H9 (cell line): Measurements from ENCODE around the gene DCC. TPM values are rescaled to one million over a fixed set of nuclear protein-coding genes. Genes with fewer than 3 reads are reported as not detected.

ENCODE experiments used
- DNase-seq: peaks from one replicate; pipeline ENCODE4 v3.0.0-alpha.2; 2017
- H2AFZ ChIP-seq: one replicate; pipeline ENCODE4 v1.6.1; 2013; ENCODE audit warnings: mild to moderate bottlenecking, low read length, control low read depth, moderate library complexity
- H2AK5ac ChIP-seq: 2 replicates; pipeline ENCODE4 v1.6.1; 2013; ENCODE audit warnings: low read length, control low read depth, mixed read lengths; ENCODE audit not compliant: insufficient read length
- H2BK120ac ChIP-seq: one replicate; pipeline ENCODE4 v1.6.1; 2013; ENCODE audit warnings: low read depth, mild to moderate bottlenecking, low read length, control low read depth, inconsistent platforms; ENCODE audit not compliant: poor library complexity, severe bottlenecking
- H2BK12ac ChIP-seq: 2 replicates; pipeline ENCODE4 v1.6.1; 2013; ENCODE audit warnings: low read length, control low read depth, mixed read lengths, low read depth; ENCODE audit not compliant: insufficient read length
- H2BK15ac ChIP-seq: 2 replicates; pipeline ENCODE4 v1.6.1; 2013; ENCODE audit warnings: low read depth, low read length, control low read depth
- H2BK20ac ChIP-seq: one replicate; pipeline ENCODE4 v1.6.1; 2013; ENCODE audit warnings: low read depth, mild to moderate bottlenecking, low read length, control low read depth, inconsistent platforms; ENCODE audit not compliant: poor library complexity, severe bottlenecking
- H2BK5ac ChIP-seq: 2 replicates; pipeline ENCODE4 v1.6.1; 2013; ENCODE audit warnings: low read length, control low read depth, mixed read lengths; ENCODE audit not compliant: insufficient read length
- H3K14ac ChIP-seq: 2 replicates; pipeline ENCODE4 v1.6.1; 2013; ENCODE audit warnings: low read length, control low read depth; ENCODE audit not compliant: insufficient read depth
- H3K18ac ChIP-seq: 2 replicates; pipeline ENCODE4 v1.6.1; 2013; ENCODE audit warnings: low read depth, mild to moderate bottlenecking, mixed read lengths, low read length, control low read depth; ENCODE audit not compliant: insufficient read length
- H3K23ac ChIP-seq: 2 replicates; pipeline ENCODE4 v1.6.1; 2013; ENCODE audit warnings: low read length, control low read depth, mixed read lengths, low read depth; ENCODE audit not compliant: insufficient read length
- H3K23me2 ChIP-seq: 2 replicates; pipeline ENCODE4 v1.6.1; 2013; ENCODE audit warnings: low read depth, mild to moderate bottlenecking, mixed read lengths, low read length, control low read depth; ENCODE audit not compliant: insufficient read length, poor library complexity, severe bottlenecking
- H3K27ac ChIP-seq: 2 replicates; pipeline ENCODE4 v1.5.1; 2013; ENCODE audit warnings: low read length, control low read depth, mixed read lengths, low read depth; ENCODE audit not compliant: insufficient read length
- H3K27me3 ChIP-seq: 2 replicates; pipeline ENCODE4 v1.6.1; 2013; ENCODE audit warnings: low read length, control low read depth, inconsistent platforms; ENCODE audit not compliant: insufficient read depth
- H3K4ac ChIP-seq: 2 replicates; pipeline ENCODE4 v1.6.1; 2013; ENCODE audit warnings: low read depth, mild to moderate bottlenecking, control low read depth, inconsistent platforms, low read length, moderate library complexity
- H3K4me1 ChIP-seq: 2 replicates; pipeline ENCODE4 v1.6.1; 2013; ENCODE audit warnings: low read length, control low read depth, inconsistent platforms; ENCODE audit not compliant: insufficient read depth
- H3K4me2 ChIP-seq: 2 replicates; pipeline ENCODE4 v1.6.1; 2013; ENCODE audit warnings: low read length, control low read depth, mixed read lengths; ENCODE audit not compliant: insufficient read length, insufficient read depth
- H3K56ac ChIP-seq: 2 replicates; pipeline ENCODE4 v1.6.1; 2013; ENCODE audit warnings: low read depth, mild to moderate bottlenecking, mixed read lengths, low read length, control low read depth; ENCODE audit not compliant: insufficient read length
- H3K79me1 ChIP-seq: 2 replicates; pipeline ENCODE4 v1.6.1; 2013; ENCODE audit warnings: low read depth, mild to moderate bottlenecking, moderate library complexity, low read length, control low read depth, inconsistent platforms; ENCODE audit not compliant: insufficient read depth, poor library complexity, severe bottlenecking
- H3K79me2 ChIP-seq: 2 replicates; pipeline ENCODE4 v1.6.1; 2013; ENCODE audit warnings: low read length, control low read depth, inconsistent platforms; ENCODE audit not compliant: insufficient read depth
- H3K9ac ChIP-seq: 2 replicates; pipeline ENCODE4 v1.6.1; 2013; ENCODE audit warnings: low read length, control low read depth, mixed read lengths; ENCODE audit not compliant: insufficient read length; ENCODE audit errors: extremely low read depth
- H3K9me3 ChIP-seq: one replicate; pipeline ENCODE4 v1.6.1; 2013; ENCODE audit warnings: low read depth, low read length, inconsistent platforms; ENCODE audit not compliant: control insufficient read depth
- H3T11ph ChIP-seq: one replicate; pipeline ENCODE4 v1.6.1; 2013; ENCODE audit warnings: mild to moderate bottlenecking, low read length, control low read depth, inconsistent platforms
- H4K20me1 ChIP-seq: one replicate; pipeline ENCODE4 v1.6.1; 2013; ENCODE audit not compliant: control insufficient read depth, insufficient read length, insufficient read depth
- H4K5ac ChIP-seq: 2 replicates; pipeline ENCODE4 v1.6.1; 2013; ENCODE audit warnings: low read depth, mild to moderate bottlenecking, mixed read lengths, low read length, control low read depth; ENCODE audit not compliant: insufficient read length
- H4K8ac ChIP-seq: replicated peaks from 2 replicates; pipeline ENCODE4 v1.6.1; 2013; ENCODE audit warnings: low read length, control low read depth, mixed read lengths, low read depth; ENCODE audit not compliant: insufficient read length
- H4K91ac ChIP-seq: 2 replicates; pipeline ENCODE4 v1.6.1; 2013; ENCODE audit warnings: low read depth, mild to moderate bottlenecking, moderate library complexity, mixed read lengths, low read length, control low read depth; ENCODE audit not compliant: insufficient read length
- H3K27ac Mint-ChIP-seq, 3 experiments: 2 replicates in 2 of 3; 3 replicates in 1 of 3; pipeline ENCODE4 v1.8.0; 2020 to 2021; ENCODE audit warnings: mixed read lengths in 3 of 3, mild to moderate bottlenecking in 1 of 3, moderate library complexity in 1 of 3
- H3K27me3 Mint-ChIP-seq: 2 replicates; pipeline ENCODE4 v1.8.0; 2021; ENCODE audit warnings: low read depth, mild to moderate bottlenecking, moderate library complexity, mixed read lengths
- H3K36me3 Mint-ChIP-seq, 3 experiments: 2 replicates in 2 of 3; 3 replicates in 1 of 3; pipeline ENCODE4 v1.8.0; 2020 to 2021; ENCODE audit warnings: low read depth in 3 of 3, mixed read lengths in 3 of 3; ENCODE audit not compliant: insufficient read depth in 1 of 3
- H3K4me1 Mint-ChIP-seq, 2 experiments: 2 replicates each; pipeline ENCODE4 v1.8.0; 2020; ENCODE audit warnings: mixed read lengths in 2 of 2
- H3K4me3 Mint-ChIP-seq, 2 experiments: 2 replicates in 1 of 2; 3 replicates in 1 of 2; pipeline ENCODE4 v1.8.0; 2020 to 2021; ENCODE audit warnings: mild to moderate bottlenecking in 2 of 2, mixed read lengths in 2 of 2, moderate library complexity in 1 of 2
- H3K9me3 Mint-ChIP-seq, 2 experiments: 2 replicates in 1 of 2; 3 replicates in 1 of 2; pipeline ENCODE4 v1.8.0; 2020; ENCODE audit warnings: mild to moderate bottlenecking in 2 of 2, mixed read lengths in 2 of 2, moderate library complexity in 1 of 2
- CTCF ChIP-seq: fragments of 200-600 bp; sonication (generic); conservative IDR thresholded peaks from 3 replicates; pipeline ENCODE4 v1.8.0; 2021; ENCODE audit warnings: antibody characterized with exemption, mild to moderate bottlenecking
- WGBS: extraction: QIAGEN DNeasy Blood & Tissue Kit; methylation state at CpG from one replicate; pipeline ENCODE4 v1.1.7; 2013; ENCODE audit warnings: missing lambda C conversion rate, low lambda C conversion rate, mixed read lengths; ENCODE audit not compliant: insufficient read length; ENCODE audit errors: extremely low coverage; 5-methylcytosine and 5-hydroxymethylcytosine counted together
- total RNA-seq: library from RNA; stranded (reverse); gene quantifications from 2 replicates; pipeline ENCODE4 v1.2.1, GENCODE V29; 2021

Gene DCC
- total RNA-seq, 1 experiment from 2014 or later = 0.35 TPM

- no peak overlapping the region for H3K4ac ChIP-seq
- no peak overlapping the region for H3K14ac ChIP-seq
- H3K9me3 ChIP-seq = no peaks in the 10 kb centered on the region
- H3K9me3 Mint-ChIP-seq = no peaks in the 10 kb centered on the region
- no peak overlapping the region for H2BK120ac ChIP-seq
- no peaks in the 10 kb centered on the region for H3K36me3 Mint-ChIP-seq
- whole genome bisulfite sequencing = no CpG with 5 or more reads among the region's 3 CpGs
- no peak overlapping the region for H3K56ac ChIP-seq
- no peak overlapping the region for H2AK5ac ChIP-seq
- no peak overlapping the region for H3K4me3 Mint-ChIP-seq
- no peak overlapping the region for H2BK20ac ChIP-seq
- no peaks in the 10 kb centered on the region for H3K4me1 ChIP-seq
- no peak overlapping the region for H3K27ac Mint-ChIP-seq
- H3K79me2 ChIP-seq = no peaks in the 10 kb centered on the region
- H2BK12ac ChIP-seq = no peak overlapping the region
- H3K79me1 ChIP-seq = no peaks in the 10 kb centered on the region
- no peaks in the 10 kb centered on the region for H3K4me1 Mint-ChIP-seq
- no peak overlapping the region for H3K23ac ChIP-seq
- DNase-seq = no peak
- no peak overlapping the region for H4K8ac ChIP-seq
- no peaks in the 10 kb centered on the region for H4K20me1 ChIP-seq
- TF ChIP-seq CTCF = no peak
- no peak overlapping the region for H4K5ac ChIP-seq
- H2AFZ ChIP-seq = no peak overlapping the region
- no peaks in the 10 kb centered on the region for H3K27me3 ChIP-seq
- H3K27me3 Mint-ChIP-seq = no peaks in the 10 kb centered on the region
- H3K23me2 ChIP-seq = no peaks in the 10 kb centered on the region
- no peak overlapping the region for H2BK5ac ChIP-seq
- no peak overlapping the region for H3K4me2 ChIP-seq
- no peak overlapping the region for H3K27ac ChIP-seq
- no peak overlapping the region for H4K91ac ChIP-seq
- no peak overlapping the region for H3T11ph ChIP-seq
- H3K18ac ChIP-seq = no peak overlapping the region
- no peak overlapping the region for H3K9ac ChIP-seq
- no peak overlapping the region for H2BK15ac ChIP-seq
Measured at GRCh38 chr18:53033128-53033527, 693.1 kb downstream of the DCC start.
